ENCODE results near the gene RAB11B. TPM values are rescaled to one million over a fixed set of nuclear protein-coding genes. Genes with fewer than 3 reads are reported as not detected.
A peak's percentile ranks its signal among the peaks of the same experiment; 100 is the strongest.

The RAB11B gene
- total and polyA plus RNA-seq, 2 of the 13 experiments (the other 11 are each of a cell fraction or from before 2014, with no cell fraction given), result 6.0 to 28.4 TPM

DNA sequence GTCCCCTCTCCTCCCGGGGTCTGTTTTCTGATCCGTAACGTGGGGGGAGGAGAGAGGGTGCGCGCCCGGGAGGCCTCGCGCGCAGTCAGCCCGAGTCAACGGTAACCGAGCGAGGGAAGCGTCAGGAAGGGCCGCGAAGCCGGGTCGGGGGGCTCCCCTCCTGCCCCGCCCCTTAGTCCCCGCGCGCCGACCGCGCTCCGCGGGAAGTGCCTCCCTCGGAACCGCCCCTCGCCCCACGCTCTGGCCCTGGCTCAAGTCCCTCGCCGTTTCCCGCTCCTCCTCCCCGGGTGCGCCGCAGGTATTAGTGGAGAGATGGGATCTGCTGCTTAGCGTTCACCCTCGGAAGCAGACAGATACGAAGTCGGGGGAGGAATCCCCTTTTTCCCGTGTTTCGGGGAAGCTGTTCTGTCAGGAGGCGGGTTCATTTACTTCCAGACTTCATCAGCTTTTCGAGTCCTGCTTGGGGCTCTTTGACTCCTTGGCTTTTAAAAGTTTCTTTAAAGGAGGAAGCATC lies 55.4 kb downstream of the RAB11B start (continued):
- TF ChIP-seq, protein P1, sequence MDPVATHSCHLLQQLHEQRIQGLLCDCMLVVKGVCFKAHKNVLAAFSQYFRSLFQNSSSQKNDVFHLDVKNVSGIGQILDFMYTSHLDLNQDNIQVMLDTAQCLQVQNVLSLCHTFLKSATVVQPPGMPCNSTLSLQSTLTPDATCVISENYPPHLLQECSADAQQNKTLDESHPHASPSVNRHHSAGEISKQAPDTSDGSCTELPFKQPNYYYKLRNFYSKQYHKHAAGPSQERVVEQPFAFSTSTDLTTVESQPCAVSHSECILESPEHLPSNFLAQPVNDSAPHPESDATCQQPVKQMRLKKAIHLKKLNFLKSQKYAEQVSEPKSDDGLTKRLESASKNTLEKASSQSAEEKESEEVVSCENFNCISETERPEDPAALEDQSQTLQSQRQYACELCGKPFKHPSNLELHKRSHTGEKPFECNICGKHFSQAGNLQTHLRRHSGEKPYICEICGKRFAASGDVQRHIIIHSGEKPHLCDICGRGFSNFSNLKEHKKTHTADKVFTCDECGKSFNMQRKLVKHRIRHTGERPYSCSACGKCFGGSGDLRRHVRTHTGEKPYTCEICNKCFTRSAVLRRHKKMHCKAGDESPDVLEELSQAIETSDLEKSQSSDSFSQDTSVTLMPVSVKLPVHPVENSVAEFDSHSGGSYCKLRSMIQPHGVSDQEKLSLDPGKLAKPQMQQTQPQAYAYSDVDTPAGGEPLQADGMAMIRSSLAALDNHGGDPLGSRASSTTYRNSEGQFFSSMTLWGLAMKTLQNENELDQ (CRISPR knock-in tag; IDR thresholded peaks at IDR 0.05; ENCODE audit: borderline replicate concordance), result no peak
- TF ChIP-seq PHF5A (CRISPR knock-in tag; IDR thresholded peaks at IDR 0.05; ENCODE audit: low read depth, unreplicated experiment) (no peak), ZNF317 (CRISPR knock-in tag; IDR thresholded peaks at IDR 0.05) (no peak), KLF12 (CRISPR knock-in tag; IDR thresholded peaks at IDR 0.05; ENCODE audit: borderline replicate concordance) (no peak), PAX8 (CRISPR knock-in tag; IDR thresholded peaks at IDR 0.05; ENCODE audit: borderline replicate concordance) (peak; percentile 69; the same call in 1 of the 2 replicates), SALL2 (CRISPR knock-in tag; IDR thresholded peaks at IDR 0.05) (0 out of 2 replicates have a peak, but pooled peaks have one; percentile 7), SOX5 (CRISPR knock-in tag; IDR thresholded peaks at IDR 0.05; ENCODE audit: borderline replicate concordance) (no peak), ZNF720 (CRISPR knock-in tag; IDR thresholded peaks at IDR 0.05) (no peak), SNAI1 (CRISPR knock-in tag; IDR thresholded peaks at IDR 0.05; ENCODE audit: borderline replicate concordance) (peak; percentile 70; the same call in 1 of the 2 replicates), ZBTB7A (CRISPR knock-in tag; IDR thresholded peaks at IDR 0.05) (peak; percentile 27; the same call in 1 of the 2 replicates), NRL (CRISPR knock-in tag; IDR thresholded peaks at IDR 0.05; ENCODE audit: borderline replicate concordance) (no peak; the same call in 1 of the 2 replicates)
- TF ChIP-seq, protein P2, sequence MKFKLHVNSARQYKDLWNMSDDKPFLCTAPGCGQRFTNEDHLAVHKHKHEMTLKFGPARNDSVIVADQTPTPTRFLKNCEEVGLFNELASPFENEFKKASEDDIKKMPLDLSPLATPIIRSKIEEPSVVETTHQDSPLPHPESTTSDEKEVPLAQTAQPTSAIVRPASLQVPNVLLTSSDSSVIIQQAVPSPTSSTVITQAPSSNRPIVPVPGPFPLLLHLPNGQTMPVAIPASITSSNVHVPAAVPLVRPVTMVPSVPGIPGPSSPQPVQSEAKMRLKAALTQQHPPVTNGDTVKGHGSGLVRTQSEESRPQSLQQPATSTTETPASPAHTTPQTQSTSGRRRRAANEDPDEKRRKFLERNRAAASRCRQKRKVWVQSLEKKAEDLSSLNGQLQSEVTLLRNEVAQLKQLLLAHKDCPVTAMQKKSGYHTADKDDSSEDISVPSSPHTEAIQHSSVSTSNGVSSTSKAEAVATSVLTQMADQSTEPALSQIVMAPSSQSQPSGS (CRISPR knock-in tag; IDR thresholded peaks at IDR 0.05), result no peak
- TF ChIP-seq, protein P3, sequence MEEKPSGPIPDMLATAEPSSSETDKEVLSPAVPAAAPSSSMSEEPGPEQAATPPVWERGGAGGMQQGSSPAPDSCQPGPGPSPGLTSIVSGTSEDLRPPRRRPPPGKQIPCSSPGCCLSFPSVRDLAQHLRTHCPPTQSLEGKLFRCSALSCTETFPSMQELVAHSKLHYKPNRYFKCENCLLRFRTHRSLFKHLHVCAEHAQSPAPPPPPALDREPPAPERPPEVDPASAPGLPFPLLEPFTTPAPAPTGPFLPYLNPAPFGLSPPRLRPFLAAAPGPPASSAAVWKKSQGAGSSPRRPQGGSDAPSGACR (CRISPR knock-in tag; IDR thresholded peaks at IDR 0.05), result 0 out of 2 replicates have a peak, but pooled peaks have one; percentile 13
- TF ChIP-seq, protein P4, sequence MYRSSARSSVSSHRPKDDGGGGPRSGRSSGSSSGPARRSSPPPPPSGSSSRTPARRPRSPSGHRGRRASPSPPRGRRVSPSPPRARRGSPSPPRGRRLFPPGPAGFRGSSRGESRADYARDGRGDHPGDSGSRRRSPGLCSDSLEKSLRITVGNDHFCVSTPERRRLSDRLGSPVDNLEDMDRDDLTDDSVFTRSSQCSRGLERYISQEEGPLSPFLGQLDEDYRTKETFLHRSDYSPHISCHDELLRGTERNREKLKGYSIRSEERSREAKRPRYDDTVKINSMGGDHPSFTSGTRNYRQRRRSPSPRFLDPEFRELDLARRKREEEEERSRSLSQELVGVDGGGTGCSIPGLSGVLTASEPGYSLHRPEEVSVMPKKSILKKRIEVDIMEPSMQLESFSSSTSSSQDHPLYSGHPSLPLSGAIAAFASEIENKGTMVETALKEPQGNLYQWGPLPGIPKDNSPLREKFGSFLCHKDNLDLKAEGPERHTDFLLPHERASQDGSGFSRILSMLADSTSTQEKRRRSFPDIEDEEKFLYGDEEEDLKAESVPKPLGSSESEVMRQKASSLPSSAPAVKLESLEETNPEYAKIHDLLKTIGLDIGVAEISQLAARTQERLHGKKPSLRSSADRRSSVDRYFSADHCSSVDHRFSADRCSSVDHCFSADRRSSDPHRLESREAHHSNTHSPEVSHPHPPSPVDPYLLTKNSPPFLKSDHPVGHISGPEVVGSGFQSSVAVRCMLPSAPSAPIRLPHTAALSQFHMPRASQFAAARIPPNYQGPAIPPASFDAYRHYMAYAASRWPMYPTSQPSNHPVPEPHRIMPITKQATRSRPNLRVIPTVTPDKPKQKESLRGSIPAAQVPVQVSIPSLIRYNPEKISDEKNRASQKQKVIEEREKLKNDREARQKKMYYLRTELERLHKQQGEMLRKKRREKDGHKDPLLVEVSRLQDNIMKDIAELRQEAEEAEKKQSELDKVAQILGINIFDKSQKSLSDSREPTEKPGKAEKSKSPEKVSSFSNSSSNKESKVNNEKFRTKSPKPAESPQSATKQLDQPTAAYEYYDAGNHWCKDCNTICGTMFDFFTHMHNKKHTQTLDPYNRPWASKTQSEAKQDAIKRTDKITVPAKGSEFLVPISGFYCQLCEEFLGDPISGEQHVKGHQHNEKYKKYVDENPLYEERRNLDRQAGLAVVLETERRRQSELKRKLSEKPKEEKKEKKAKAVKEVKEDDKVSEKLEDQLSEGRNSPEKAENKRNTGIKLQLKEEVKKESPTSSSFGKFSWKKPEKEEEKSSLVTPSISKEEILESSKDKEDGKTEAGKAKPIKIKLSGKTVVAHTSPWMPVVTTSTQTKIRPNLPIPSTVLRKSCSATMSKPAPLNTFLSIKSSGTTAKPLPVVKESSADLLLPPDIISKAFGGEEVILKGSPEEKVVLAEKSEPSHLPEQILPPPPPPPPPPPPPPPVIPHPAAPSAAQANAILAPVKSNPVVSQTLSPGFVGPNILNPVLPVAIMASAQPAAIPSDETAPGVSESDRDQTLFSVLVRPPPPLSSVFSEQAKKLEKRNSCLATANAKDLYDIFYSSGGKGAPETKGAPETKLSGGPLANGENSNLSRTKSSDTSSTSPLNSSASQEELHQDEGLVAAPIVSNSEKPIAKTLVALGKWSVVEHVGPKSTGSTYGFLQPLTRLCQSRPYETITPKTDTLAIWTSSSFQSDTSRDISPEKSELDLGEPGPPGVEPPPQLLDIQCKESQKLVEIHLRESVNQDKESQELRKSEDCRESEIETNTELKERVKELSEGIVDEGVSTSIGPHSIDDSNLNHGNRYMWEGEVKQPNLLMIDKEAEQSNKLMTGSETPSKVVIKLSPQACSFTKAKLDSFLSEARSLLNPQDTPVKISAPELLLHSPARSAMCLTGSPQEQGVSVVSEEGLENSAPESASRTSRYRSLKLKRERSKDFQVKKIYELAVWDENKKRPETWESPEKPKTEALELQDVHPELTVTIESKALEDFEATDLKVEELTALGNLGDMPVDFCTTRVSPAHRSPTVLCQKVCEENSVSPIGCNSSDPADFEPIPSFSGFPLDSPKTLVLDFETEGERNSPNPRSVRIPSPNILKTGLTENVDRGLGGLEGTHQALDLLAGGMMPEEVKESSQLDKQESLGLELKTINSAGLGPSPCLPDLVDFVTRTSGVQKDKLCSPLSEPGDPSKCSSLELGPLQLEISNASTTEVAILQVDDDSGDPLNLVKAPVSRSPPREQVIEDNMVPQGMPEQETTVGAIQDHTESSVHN (CRISPR knock-in tag; IDR thresholded peaks at IDR 0.05), result no peak
